Left ventricle myocardium inferior (tissue), 1 donor: ENCODE data around the gene GFM2. TPM values are rescaled to one million over a fixed set of nuclear protein-coding genes. Genes with fewer than 3 reads are reported as not detected.
"Not testable (repeated sequence)": the region's sequence is repeated elsewhere in the genome, so short reads cannot be mapped to it uniquely, and the experiment has no call there.

Experiments used
- DNase-seq: peaks from one replicate; pipeline ENCODE4 v3.0.0-alpha.2; 2020
- H3K27ac ChIP-seq: fragments of 200-600 bp; replicated peaks from 2 replicates; pipeline ENCODE4 v1.8.0; 2021
- H3K27me3 ChIP-seq: fragments of 200-600 bp; 2 replicates; pipeline ENCODE4 v1.8.0; 2021; ENCODE audit warnings: low read depth
- H3K36me3 ChIP-seq: fragments of 200-600 bp; 2 replicates; pipeline ENCODE4 v1.8.0; 2021
- H3K4me1 ChIP-seq: fragments of 200-600 bp; 2 replicates; pipeline ENCODE4 v1.8.0; 2021
- H3K4me3 ChIP-seq: fragments of 200-600 bp; 2 replicates; pipeline ENCODE4 v1.8.0; 2021; ENCODE audit warnings: mild to moderate bottlenecking, moderate library complexity
- H3K9me3 ChIP-seq: fragments of 200-600 bp; replicated peaks from 2 replicates; pipeline ENCODE4 v1.8.0; 2021
- CTCF ChIP-seq: fragments of 200-600 bp; IDR thresholded peaks from 2 replicates; pipeline ENCODE4 v1.8.0; 2021; ENCODE audit warnings: antibody characterized with exemption, mild to moderate bottlenecking, borderline replicate concordance
- intact Hi-C: fragments of 100-400 bp; cut with micrococcal nuclease; formaldehyde crosslinking; loops from one replicate; pipeline ENCODE4 v1.11.0; 2022
- total RNA-seq: library from RNA; stranded (reverse); fragmentation: NEBNext Ultra II Directional; extraction: Animal tissue kit (Norgen Biotek cat#: 25700); gene quantifications from one replicate; pipeline ENCODE4 v1.2.1, GENCODE V29; 2021
- donor health status: DM: no; HTN: yes; CAD: no; lungs with severe emphysema.

GFM2 gene
- total RNA-seq, 1 donor from 2014 or later: 47.3 TPM

- H3K36me3 ChIP-seq: peaks cover 68% of the 10 kb centered on the region
Observed at GRCh38 chr5:74761241-74761640, 5.7 kb downstream of the GFM2 start.

GRCh38 chr5:74748742-74749141 is 18.2 kb downstream of the GFM2 start:
- H3K4me3 ChIP-seq, H3K9me3 ChIP-seq, DNase-seq, H3K4me1 ChIP-seq, H3K27me3 ChIP-seq, intact Hi-C loops, H3K27ac ChIP-seq: not testable (repeated sequence)
- H3K36me3 ChIP-seq: peaks cover 89% of the 10 kb centered on the region

More at GRCh38 chr5:74761241-74761640, 5.7 kb downstream of the GFM2 start:
- Histone ChIP-seq H3K27ac (no peak overlapping the region), H3K4me3 (no peak overlapping the region), H3K27me3 (no peaks in the 10 kb centered on the region), H3K9me3 (peaks cover 5% of the 10 kb centered on the region), H3K4me1 (peaks cover 41% of the 10 kb centered on the region)
- no peak for TF ChIP-seq CTCF
- intact Hi-C loops: no loop called here
- no peak for DNase-seq

GRCh38 chr5:74738406-74738805 is 28.5 kb downstream of the GFM2 start:
- no peak for TF ChIP-seq CTCF
- H3K27me3 ChIP-seq: no peaks in the 10 kb centered on the region
- H3K9me3 ChIP-seq: no peaks in the 10 kb centered on the region
- intact Hi-C loops: no loop called here
- H3K4me3 ChIP-seq: no peak overlapping the region
- H3K27ac ChIP-seq: no peak overlapping the region
- DNase-seq: no peak
- H3K4me1 ChIP-seq: no peaks in the 10 kb centered on the region
- peaks cover 91% of the 10 kb centered on the region for H3K36me3 ChIP-seq

GRCh38 chr5:74736759-74737158 is 30.2 kb downstream of the GFM2 start:
- Histone ChIP-seq H3K27ac (no peak overlapping the region), H3K36me3 (peaks cover 88% of the 10 kb centered on the region), H3K4me3 (no peak overlapping the region), H3K4me1 (no peaks in the 10 kb centered on the region), H3K27me3 (no peaks in the 10 kb centered on the region), H3K9me3 (no peaks in the 10 kb centered on the region)
- intact Hi-C loops: no loop called here
- TF ChIP-seq CTCF: no peak
- no peak for DNase-seq

- Histone ChIP-seq H3K9me3 (no peaks in the 10 kb centered on the region), H3K36me3 (peaks cover 90% of the 10 kb centered on the region), H3K4me1 (no peaks in the 10 kb centered on the region), H3K4me3 (no peak overlapping the region), H3K27me3 (no peaks in the 10 kb centered on the region), H3K27ac (no peak overlapping the region)
- no peak for DNase-seq
- TF ChIP-seq CTCF: no peak
- intact Hi-C loops: no loop called here
Observed at GRCh38 chr5:74725331-74725730, 41.6 kb downstream of the GFM2 start.

- H3K36me3 ChIP-seq: peaks cover 98% of the 10 kb centered on the region
- no peak for TF ChIP-seq CTCF
- DNase-seq: no peak
- no peaks in the 10 kb centered on the region for H3K9me3 ChIP-seq
- H3K27me3 ChIP-seq: no peaks in the 10 kb centered on the region
- no peaks in the 10 kb centered on the region for H3K4me1 ChIP-seq
- intact Hi-C loops: no loop called here
- no peak overlapping the region for H3K4me3 ChIP-seq
- no peak overlapping the region for H3K27ac ChIP-seq
Observed at GRCh38 chr5:74722271-74722670, 44.6 kb downstream of the GFM2 start.
